HG02943 (cell line): Measurements from ENCODE around the gene GINS1.

Experiments
- ATAC-seq: cut with Tn5 transposase; IDR thresholded peaks from one replicate; pipeline ENCODE4 v1.9.1; 2021; ENCODE audit warnings: mild to moderate bottlenecking, low read depth, moderate library complexity; ENCODE audit not compliant: unreplicated experiment

The GINS1 gene

DNA sequence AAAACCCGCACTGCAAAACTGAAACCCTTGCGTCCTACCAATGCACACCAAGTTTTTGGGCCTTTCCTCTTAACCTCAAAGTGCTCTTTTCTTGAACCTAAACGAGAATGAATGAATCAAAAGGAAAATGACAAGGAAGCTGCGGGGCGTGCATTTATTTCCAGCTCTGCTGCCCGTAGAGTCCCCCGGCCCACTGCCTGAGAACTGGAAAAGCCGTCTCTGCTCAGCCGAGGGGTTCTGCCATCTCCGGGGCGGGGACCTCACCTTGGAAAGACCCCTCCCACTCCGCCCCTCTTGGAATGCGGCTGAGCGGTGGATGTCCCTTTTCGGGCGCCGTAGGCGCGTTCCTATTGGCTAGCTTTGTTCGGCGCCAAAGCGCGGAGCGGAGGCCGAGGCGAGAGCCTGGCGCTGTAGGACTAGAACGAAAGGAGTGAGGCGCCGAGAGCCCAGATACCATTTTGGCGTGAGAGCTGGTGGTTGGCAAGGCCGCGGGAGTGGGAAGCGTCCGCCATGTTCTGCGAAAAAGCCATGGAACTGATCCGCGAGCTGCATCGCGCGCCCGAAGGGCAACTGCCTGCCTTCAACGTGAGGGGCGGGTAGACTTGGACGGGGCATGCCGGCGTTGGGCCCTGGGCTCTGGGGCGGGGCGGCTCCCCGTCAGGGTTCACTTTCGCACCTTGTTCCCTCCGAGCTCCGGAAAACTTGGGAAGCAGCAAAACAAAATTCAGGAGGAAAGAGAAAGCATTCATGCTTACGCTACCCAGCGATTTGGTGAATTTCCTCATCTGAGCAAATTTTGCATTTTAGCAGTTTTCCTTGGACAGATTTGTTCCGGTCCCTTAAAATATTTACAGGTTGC, at the start of gene GINS1:
TSS of gene GINS1 (plus strand) at position 363 of the 859 bp plus-strand sequence. CDS start at position 511, 148 bp downstream.
- peak; percentile 88 for ATAC-seq

DNA sequence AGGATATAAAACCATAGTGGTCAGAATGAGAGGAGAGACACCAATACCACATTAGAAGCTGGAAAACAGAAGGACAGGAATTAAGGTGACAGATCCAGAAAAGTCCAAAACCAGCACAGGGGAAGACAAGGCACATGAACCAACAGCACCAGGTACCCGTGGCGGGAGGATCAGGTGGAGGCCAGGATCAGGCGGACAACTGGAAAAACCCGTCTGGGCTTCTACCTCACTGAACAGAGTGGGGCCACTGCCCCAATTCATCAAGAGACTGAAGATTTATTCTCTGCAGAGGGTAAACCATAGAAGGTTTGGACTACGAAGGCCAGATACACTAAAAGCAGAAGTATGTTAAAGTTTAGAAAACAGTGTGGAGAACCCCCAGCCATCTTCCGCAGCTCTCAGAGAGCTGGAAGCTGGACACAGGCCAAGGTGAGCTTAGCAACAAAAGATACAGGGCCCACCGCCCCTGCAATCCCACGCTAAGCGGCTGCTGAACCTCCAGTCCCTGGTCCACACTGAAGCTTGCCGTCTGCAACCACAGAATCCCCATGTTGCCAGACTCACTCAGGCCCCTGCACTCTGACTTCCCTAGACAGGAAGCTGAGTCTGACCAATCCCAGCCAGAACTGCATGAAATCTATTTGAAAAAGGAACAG, 46.7 kb upstream of the GINS1 start:
- no peak for ATAC-seq

DNA sequence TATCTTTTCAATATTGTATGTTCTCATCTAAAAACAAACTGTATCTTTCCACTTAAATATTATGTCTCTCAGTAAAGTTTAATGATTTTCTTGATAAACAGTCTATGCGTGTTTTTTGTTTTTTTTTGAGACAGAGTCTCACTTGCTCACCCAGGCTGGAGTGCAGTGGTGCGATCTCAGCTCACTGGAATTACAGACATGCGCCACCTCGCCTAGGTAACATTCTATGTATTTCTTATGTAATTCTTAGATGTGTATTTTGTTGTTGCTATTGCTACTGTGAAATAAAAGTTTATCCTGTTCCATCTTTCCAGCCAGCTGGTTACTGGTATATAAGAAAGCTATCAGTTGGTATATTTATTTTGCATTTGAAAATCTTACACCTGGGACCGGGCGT, 46.2 kb upstream of the GINS1 start:
- no peak for ATAC-seq

DNA sequence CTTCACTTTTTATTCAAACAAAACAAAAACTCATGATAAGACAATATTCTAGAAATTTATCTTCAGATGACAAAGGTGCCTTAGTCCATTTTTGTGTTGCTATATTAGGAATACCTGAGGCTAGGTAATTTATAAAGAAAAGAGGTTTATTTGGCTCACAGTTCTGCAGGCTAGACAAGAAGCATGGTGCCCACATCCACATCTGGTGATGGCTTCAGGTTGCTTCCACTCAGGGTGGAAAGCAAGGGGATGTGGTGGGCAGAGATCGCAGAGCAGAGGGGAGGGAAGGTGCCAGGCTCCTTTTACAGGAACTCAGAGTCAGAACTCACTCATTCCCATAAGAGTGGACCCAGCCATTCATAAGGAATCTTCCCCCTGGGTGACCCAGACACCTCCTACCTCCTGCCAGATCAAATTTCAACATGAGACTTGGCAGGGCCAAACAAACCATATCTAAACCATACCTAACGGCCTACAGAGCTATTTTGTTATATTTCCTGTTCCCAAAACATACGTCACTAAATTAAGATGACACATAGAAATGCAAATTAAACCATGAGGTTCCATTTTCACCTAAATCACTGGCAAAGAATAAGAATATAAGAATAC, 43.2 kb upstream of the GINS1 start:
- no peak for ATAC-seq

DNA sequence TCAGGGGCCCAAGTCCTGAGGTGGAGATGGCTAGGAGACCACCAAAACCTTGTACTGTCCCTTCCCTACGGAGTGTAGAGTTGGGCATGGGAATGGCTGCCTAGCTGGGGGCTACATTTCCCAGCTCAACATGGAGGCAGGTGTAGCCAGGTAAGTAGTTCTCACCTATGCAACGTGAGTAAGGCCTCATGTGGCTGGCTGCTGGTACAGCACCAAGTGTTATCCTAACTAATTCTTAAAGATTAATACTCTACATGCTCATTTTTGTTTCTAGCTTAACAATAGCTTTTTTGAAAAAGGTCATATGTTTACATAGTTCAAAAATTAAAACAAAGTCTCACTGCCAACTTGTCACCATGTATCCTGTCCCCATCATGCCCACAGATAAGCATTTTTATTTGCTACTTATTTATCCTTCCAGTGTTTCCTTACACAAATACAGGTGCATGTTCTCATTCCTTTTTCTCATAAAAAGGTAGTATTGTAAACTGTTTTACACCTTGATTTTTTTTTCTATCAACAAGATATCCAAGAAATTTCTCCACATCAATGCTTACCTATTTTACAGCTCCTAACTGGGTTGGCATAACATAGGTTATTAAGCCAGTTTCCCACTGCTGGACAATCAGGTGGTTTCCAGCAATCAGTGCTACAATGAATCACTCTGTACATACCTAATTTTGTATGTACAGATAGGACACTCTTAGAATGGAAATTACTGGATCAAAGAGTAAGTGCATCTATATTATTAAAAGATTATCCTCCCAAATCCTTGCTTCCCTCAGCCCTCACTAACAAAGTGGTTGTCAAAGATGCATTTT, 42.4 kb upstream of the GINS1 start:
- no peak for ATAC-seq

DNA sequence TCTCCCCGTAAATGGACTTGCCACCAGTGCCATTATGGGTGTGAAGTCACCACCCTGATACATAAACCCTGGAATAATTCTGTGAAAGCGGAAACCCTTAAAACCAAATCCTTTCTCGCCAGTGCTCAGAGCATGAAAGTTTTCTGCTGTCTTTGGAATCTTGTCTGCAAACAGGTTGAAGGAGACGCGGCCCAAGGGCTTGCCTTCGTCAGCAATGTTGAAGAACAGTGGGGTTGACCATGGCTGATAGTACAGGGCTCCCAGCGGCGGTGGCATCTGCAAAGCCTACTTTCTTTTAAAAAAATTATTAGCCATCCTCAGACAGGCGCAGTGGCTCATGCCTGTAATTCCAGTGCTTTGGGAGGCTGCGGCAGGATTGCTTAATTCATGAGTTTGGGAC, 38.9 kb upstream of the GINS1 start:
- no peak for ATAC-seq

DNA sequence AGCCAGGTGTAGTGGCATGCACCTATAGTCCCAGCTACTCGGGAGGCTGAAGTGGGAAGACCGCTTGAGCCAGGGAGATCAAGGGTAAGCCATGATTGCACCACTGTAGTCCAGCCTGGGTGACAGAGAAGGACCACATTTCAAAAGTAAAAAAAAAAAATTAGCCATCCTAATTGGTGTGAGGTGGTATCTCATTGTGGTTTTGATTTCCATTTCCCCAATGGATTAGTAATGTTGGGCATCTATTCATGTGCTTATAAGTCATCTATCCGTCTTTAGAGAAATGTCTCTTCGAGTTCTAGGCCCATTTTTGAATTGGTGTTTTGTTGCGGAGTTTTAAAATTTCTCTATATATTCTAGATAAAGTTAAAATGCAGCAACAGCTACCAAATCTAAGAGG, 38.5 kb upstream of the GINS1 start:
- ATAC-seq = no peak

DNA sequence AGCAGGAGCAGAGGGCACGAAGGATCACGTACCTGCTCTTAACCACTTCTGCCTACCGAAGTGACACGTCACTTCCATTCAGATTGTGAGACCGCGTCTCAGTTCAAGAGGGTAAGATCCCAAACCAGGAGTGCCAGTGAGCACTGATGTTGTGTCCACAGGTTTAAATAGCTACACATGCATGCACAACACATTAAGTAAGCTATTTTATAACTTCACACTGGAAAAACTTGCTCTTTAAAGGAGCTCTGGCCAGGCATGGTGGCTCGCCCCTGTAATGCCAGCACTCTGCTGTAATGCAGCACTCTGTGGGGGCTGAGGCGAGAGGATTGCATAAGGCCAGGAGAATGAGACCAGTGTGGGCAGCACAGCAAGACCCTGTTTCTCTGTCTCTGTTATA, 37.9 kb upstream of the GINS1 start:
- ATAC-seq = no peak

DNA sequence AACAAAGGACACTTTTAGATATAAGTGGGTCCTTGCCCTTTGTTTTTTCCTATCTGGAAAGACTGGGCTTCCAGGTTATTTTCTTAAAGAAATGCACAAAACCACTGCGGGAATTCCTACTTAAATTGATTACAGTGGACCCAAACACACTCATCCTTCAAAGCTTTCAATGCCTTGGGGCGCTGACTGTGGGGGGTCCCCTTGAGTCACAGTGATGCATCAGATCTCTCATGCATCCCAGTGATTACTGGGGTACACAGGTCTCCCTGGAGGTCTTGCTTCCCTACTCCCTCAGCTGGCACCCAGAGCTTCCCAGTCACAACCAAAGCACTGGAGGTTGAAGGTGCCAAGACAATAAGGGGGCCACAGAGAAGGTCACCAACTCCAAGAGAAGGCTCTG, 37.5 kb upstream of the GINS1 start:
- no peak for ATAC-seq

DNA sequence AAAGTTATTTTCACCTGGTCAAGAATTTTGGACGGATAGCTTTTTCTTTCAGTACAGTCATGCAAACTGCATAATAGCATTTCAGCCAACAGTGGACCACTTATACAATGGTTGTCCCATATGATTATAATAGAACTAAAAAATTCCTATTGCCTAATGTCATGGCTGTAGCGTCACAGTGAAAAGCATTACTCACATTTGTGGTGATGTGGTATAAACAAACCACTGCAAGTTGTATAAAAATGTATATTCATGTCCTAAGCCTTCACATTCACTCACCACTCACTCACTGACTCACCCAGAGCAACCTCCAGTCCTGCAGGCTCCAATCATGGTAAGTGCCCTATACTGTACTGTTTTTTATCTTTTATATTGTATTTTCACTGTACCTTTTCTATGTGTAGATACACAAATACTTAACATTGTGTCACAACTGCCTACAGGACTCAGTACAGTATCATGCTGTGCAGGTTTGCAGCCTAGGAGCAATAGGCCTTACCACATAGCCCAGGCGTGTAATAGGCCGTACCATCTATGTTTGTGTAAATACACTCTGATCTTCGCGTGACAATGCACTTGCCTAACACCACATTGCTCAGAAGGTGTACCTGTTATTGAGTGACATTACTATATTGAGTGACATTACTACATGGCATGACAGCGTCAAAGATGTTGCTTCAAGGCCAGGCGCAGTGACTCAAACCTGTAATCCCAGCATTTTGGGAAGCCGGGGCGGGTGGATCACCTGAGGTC, 34.7 kb upstream of the GINS1 start:
- no peak for ATAC-seq

DNA sequence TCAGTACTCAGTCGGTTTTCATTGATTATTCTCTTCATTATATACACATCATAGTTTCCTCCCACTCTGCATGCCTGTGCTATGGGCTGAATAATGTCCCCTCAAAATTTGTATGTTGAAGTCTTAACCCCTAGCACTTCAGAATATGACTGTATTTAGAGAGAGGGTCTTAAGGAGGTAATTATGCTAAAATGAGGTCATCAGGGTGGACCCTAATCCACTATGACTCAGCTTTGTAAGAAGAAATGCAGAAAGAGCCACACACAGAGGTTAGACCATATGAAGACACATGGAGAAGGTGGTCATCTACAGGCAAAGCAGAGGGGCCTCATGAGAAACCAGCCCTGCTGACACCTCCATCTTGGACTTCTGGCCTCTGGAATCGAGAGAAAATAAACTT, 32.6 kb upstream of the GINS1 start:
- no peak for ATAC-seq

DNA sequence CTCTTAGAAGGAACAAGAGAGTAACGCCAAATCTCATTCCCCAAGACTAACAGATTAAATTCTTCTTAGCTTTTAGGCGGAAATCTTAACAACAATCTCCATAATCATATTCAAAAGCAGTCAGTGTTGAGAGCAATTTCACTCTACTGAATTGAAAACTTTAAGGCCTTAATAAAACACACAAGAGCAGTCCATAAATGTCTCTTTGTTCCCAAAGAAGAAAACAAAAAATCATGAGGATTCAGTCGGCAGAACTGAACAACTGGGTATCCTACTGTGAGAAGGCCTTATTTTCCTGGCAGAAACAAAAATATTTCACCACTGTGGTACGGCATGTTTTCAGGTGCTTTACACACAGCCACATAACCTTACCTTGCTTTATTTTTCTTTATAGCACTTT, 31.2 kb upstream of the GINS1 start:
- no peak for ATAC-seq

DNA sequence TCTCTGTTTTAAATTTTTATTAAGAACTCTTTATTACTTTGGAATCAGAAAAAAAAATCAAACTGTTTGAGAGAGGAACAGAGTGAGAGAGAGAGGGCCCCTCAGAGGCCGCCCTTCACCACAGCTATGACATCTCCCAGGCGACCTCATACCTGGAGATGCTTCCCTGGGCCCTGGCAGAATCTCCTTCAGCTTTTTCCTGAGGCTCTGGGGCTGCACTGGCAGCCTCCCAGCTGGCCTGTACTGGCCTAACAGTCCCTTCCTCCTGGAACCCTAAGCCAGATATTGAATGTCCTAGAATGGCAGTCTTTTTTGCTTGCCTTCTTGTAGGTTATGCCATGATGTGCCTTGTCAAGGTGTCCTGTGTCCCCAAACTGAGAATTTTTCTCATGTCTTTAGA, 30.6 kb upstream of the GINS1 start:
- no peak for ATAC-seq

DNA sequence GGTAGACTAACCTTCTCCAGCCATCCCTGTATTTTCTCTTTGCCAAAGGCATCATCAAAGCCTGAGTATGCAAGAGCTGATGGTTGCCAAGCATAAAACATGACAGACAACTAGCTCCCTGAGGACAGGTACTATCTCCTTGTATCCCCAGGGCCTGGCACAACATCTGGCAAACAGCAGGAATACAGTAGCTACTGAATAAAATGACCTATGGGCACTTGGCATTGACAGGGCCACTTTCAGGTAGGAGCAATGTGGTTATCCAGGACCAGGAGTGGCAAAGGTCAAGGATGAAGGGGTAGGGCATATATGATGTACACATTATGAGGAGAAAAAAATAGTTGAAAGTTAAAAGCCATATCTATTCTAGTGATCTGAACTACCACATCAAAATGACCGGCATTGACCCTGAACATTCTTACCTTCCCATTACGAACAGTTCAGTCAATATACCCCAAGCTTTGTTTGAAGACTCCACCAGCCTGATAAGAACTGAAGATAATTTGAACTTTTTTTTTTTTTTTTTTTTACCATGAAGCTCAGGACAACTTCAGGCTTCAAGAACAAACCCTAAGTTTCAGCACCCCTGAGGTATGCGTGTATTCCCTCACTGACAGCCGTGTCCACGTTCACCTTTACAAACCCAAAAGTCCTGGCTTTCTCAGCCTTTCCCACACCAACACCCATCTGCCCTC, 29.1 kb upstream of the GINS1 start:
- no peak for ATAC-seq

DNA sequence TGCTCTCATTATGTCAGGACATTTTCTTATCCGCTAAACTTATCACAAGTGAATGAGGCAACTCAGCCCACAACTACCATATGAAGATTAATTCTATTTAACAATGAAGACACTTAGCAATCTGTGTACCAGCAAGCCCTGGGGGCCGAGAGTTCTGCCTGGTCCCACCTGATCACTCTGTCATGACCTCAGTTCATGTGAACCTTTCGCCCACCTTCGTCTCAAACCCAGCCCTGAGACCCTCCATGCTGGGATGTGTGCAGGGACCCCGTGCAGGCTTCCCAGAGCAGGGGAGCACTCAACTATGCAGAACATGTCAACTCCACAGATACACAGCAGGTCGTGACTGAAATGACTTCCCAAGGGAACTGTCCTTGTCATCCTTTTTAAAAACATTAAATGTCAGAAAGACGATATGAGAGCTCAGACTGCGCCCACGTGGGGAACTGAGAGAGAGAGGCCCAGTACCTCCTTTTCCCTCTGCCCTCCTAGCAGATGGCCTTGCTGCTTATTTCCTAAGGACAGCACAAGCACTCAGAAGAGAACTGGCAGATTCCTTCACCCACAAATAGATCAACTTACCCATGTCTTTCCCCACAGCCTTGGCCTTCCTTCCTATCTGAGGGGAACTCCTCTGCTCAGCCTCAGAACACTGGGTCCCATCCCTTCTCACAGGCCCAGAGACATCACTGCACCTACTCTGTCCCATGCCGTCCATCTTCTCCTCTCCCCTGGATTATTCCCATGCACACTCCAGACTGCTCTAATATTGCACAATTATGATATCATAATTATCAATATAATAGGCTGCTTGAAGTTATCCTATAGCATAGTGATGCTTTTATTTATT, 28.4 kb upstream of the GINS1 start:
- ATAC-seq = no peak

DNA sequence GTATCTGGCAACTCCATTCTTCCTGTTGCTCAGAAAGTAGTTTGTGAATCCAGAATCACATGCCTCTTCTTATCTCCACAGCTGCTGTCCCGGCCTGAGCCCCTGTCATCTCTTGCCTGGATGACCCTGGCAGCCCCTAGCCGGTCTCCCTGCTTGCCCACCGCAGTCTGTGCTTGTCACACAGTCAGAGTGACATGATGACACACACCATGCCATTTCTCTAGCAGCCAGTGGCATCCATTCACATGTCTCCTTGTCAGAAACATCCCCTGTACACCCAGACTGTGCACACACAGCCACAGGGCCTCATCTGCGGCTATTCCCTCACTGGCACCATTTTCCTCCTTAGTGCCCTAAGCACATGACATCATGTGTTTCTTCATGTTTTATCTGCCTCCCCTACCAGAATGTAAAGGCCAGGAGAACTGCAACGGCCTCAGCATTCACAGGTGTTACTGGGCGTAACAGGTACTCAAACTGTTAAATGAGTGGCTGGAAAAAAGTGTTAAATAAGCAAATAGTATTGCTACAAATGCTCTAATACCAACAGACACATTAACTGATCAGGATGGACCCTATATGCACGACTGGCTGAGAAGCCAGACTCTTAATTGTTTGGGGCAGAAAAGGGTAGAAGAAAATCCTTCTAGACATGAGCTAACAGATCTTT, 26.4 kb upstream of the GINS1 start:
- ATAC-seq = no peak

DNA sequence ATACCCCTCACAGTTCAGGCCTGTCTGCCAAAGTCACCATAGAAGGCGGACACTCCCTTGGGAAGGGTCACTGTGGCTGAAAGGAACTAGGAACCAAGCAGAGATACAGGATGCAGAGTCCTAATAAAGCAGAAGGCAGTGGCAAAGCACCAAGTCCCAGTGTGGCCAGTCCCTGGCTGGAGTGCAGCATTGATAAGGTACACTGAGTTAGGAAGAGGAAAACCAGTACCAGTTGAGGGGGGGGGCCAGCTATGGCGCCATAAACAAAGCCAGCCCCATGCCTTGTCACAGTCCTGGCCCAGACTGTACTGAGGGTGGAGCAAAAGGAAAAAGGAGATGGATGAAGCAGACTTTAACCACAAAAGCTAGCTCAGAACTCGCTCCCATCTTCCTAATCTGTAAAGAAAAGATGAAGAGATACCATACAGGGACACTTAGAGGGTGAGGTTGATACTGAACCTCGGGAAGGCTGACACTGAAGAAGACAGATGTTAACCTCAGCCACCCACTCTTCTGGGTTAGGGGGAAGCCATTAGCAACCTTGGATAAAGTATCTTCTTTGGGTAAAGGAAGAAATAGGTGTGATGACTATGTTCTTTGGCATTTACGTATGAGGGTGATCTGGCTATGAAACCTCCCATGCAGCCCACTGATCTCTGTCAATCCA, 24.6 kb upstream of the GINS1 start:
- ATAC-seq = no peak
